ENCODE data around the gene GADL1.

Gene GADL1

DNA sequence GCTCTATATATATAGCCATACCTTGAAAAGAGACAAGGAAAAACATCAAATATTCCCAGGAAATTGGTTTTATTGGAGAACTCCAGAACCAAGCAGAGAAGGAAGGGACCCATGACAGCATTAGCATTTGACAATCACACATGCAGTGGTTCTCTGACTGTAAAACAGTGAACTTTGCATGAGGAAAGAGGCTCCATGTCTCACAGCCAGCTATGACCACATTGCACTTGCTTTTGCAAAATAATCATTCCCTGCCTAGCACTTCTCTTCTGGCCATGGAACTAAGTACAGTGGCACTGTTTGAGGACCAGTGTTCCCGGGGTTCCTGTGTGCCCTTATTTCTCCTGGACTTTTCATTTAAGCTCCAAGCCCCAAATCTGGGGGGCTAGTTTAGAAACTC lies 202.5 kb downstream of the GADL1 start:
- Histone ChIP-seq H2AFZ (ENCODE audit: low read length) (no peak overlapping the region), H3K9me3 (ENCODE audit: low read length) (no peaks in the 10 kb centered on the region), H3K4me3 (ENCODE audit: low read depth, low read length, poor library complexity, severe bottlenecking) (no peak overlapping the region), H3K9ac (ENCODE audit: low read length) (no peak overlapping the region), H3F3A (ENCODE audit: insufficient read depth, low read length) (no peaks in the 10 kb centered on the region), H3K27me3 (ENCODE audit: insufficient read depth, low read length) (no peaks in the 10 kb centered on the region), H4K20me1 (ENCODE audit: insufficient read depth, low read length) (no peaks in the 10 kb centered on the region), H3K4me2 (ENCODE audit: low read length) (no peak overlapping the region), H3K36me3 (ENCODE audit: insufficient read depth, low read length) (peaks cover 89% of the 10 kb centered on the region), H3K27ac (ENCODE audit: low read depth, low read length, poor library complexity, severe bottlenecking) (no peak overlapping the region), H3K9me2 (ENCODE audit: low read depth, low read length) (no peaks in the 10 kb centered on the region), H3K4me1 (ENCODE audit: insufficient read depth, low read length, severe bottlenecking) (no peaks in the 10 kb centered on the region), H3K79me2 (ENCODE audit: insufficient read depth, low read length) (no peaks in the 10 kb centered on the region)
- TF ChIP-seq, protein P1, sequence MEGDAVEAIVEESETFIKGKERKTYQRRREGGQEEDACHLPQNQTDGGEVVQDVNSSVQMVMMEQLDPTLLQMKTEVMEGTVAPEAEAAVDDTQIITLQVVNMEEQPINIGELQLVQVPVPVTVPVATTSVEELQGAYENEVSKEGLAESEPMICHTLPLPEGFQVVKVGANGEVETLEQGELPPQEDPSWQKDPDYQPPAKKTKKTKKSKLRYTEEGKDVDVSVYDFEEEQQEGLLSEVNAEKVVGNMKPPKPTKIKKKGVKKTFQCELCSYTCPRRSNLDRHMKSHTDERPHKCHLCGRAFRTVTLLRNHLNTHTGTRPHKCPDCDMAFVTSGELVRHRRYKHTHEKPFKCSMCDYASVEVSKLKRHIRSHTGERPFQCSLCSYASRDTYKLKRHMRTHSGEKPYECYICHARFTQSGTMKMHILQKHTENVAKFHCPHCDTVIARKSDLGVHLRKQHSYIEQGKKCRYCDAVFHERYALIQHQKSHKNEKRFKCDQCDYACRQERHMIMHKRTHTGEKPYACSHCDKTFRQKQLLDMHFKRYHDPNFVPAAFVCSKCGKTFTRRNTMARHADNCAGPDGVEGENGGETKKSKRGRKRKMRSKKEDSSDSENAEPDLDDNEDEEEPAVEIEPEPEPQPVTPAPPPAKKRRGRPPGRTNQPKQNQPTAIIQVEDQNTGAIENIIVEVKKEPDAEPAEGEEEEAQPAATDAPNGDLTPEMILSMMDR (IDR thresholded peaks at IDR 0.05; ENCODE audit: low read length), result no peak
- TF ChIP-seq EZH2 (IDR thresholded peaks at IDR 0.05; ENCODE audit: borderline replicate concordance, low read length), result no peak

DNA sequence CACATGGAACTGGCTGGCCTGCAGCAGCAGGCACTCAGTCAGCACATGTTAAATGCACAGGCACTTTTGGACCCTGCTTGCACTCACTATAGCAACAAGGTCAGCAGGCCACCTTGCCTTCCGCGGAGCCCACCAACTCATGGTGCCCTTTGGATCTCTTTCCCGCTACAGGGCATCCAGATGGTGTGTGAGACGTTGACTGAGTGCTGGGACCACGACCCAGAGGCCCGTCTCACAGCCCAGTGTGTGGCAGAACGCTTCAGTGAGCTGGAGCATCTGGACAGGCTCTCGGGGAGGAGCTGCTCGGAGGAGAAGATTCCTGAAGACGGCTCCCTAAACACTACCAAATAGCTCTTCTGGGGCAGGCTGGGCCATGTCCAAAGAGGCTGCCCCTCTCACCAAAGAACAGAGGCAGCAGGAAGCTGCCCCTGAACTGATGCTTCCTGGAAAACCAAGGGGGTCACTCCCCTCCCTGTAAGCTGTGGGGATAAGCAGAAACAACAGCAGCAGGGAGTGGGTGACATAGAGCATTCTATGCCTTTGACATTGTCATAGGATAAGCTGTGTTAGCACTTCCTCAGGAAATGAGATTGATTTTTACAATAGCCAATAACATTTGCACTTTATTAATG lies 203.1 kb downstream of the GADL1 start:
- H4K20me1 ChIP-seq (ENCODE audit: insufficient read depth, low read length), result no peaks in the 10 kb centered on the region
- TF ChIP-seq, protein P1 (IDR thresholded peaks at IDR 0.05; ENCODE audit: low read length), result no peak
- TF ChIP-seq EZH2 (IDR thresholded peaks at IDR 0.05; ENCODE audit: borderline replicate concordance, low read length), result no peak
- H3K9ac ChIP-seq (ENCODE audit: low read length), result no peak overlapping the region
- no peak overlapping the region for H3K4me2 ChIP-seq (ENCODE audit: low read length)
- no peaks in the 10 kb centered on the region for H3K9me2 ChIP-seq (ENCODE audit: low read depth, low read length)
- no peaks in the 10 kb centered on the region for H3K79me2 ChIP-seq (ENCODE audit: insufficient read depth, low read length)
- no peak overlapping the region for H2AFZ ChIP-seq (ENCODE audit: low read length)
- no peak overlapping the region for H3K4me3 ChIP-seq (ENCODE audit: low read depth, low read length, poor library complexity, severe bottlenecking)
- no peaks in the 10 kb centered on the region for H3F3A ChIP-seq (ENCODE audit: insufficient read depth, low read length)
- H3K27me3 ChIP-seq (ENCODE audit: insufficient read depth, low read length), result no peaks in the 10 kb centered on the region
- no peaks in the 10 kb centered on the region for H3K4me1 ChIP-seq (ENCODE audit: insufficient read depth, low read length, severe bottlenecking)
- H3K27ac ChIP-seq (ENCODE audit: low read depth, low read length, poor library complexity, severe bottlenecking), result no peak overlapping the region
- peaks cover 89% of the 10 kb centered on the region for H3K36me3 ChIP-seq (ENCODE audit: insufficient read depth, low read length)
- no peaks in the 10 kb centered on the region for H3K9me3 ChIP-seq (ENCODE audit: low read length)

DNA sequence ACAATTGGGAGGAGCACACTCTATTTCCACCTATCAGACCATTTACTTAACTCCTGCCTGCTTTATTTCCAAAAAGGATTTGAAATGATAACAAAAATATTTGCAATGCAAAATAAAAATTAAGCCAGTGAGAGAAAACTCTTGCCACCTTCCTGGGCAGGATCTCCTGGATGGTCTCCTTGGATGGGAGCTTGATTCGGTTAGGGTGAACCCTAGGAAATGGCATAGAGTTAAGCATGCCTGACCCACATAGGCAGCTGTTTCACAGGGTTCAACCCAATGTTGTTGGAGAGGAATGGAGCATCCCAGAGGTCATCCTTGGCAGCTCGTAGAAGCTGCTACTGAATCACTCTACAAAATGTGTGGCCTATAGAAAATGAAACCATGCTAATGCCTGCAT lies 204.3 kb downstream of the GADL1 start:
- Histone ChIP-seq H4K20me1 (ENCODE audit: insufficient read depth, low read length) (no peaks in the 10 kb centered on the region), H3K9me3 (ENCODE audit: low read length) (no peaks in the 10 kb centered on the region), H2AFZ (ENCODE audit: low read length) (no peak overlapping the region), H3K27ac (ENCODE audit: low read depth, low read length, poor library complexity, severe bottlenecking) (no peak overlapping the region), H3K9ac (ENCODE audit: low read length) (no peak overlapping the region), H3K4me1 (ENCODE audit: insufficient read depth, low read length, severe bottlenecking) (no peaks in the 10 kb centered on the region), H3K4me2 (ENCODE audit: low read length) (no peak overlapping the region), H3K79me2 (ENCODE audit: insufficient read depth, low read length) (no peaks in the 10 kb centered on the region), H3K27me3 (ENCODE audit: insufficient read depth, low read length) (no peaks in the 10 kb centered on the region), H3K4me3 (ENCODE audit: low read depth, low read length, poor library complexity, severe bottlenecking) (no peak overlapping the region), H3K9me2 (ENCODE audit: low read depth, low read length) (no peaks in the 10 kb centered on the region), H3F3A (ENCODE audit: insufficient read depth, low read length) (no peaks in the 10 kb centered on the region), H3K36me3 (ENCODE audit: insufficient read depth, low read length) (peaks cover 81% of the 10 kb centered on the region)
- TF ChIP-seq, protein P1 (IDR thresholded peaks at IDR 0.05; ENCODE audit: low read length), result no peak
- TF ChIP-seq EZH2 (IDR thresholded peaks at IDR 0.05; ENCODE audit: borderline replicate concordance, low read length), result no peak

All from OCI-LY1 (cell line).